Stimulated activated CD4-positive, alpha-beta T cell treated with anti-CD3 and anti-CD28 coated beads, TNF-alpha, amount 100 ng/mL, for 48 hours (primary cell): ENCODE data around the gene RNF220.
"Not testable (repeated sequence)": the region's sequence is repeated elsewhere in the genome, so short reads cannot be mapped to it uniquely, and the experiment has no call there.

Experiments
- DNase-seq, 3 donors: peaks; one replicate each; pipeline ENCODE4 v3.0.0-alpha.2; 2020; ENCODE audit warnings: low read depth in 3 of 3

Gene RNF220

DNA sequence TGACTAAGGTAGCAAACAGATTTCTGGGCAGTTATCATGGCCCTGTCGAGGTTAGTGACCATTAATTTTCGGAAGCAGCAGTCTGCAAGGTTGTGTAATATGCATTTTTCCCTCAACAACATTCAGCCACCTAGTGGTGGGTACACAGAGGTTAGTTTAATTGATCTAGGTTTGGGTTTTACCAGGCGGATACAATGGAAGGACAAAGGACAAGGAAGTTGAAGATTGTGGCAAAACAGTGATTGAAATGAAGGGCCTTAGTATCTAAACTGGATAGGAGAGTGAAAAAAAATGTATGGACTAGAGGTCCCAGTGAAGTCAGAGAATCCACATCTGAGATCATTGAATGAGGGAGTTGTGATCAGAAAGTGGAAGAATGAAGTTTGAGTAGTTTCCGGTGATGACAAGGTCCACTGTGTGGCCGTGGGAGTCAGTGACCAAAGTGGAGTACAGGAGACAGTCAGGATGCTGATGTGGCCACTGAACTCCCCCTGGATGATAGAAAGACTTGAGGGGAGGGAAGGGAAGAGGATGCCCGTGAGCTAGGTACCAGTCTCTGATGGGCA, 272.2 kb downstream of the RNF220 start:
- DNase-seq = no peak

DNA sequence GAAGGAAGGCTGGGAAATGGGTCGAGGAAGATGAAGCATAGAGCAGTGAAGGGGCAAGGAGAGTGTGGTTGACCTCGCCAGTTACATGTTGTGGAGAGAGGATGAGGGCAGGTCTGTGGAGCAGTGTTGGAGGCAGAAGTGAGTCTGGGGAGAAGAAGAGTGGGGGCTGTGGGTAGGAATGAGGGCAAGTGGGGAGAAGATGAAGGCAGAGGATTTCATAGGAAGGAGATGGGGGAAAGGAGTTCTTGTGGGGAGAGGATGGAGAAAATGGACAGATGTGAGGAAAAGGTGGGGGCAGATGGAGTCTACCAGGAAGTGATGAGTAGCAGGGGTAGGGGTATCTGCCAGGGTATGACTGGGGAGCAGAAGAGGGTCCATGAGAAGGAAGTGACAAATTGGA, 273.1 kb downstream of the RNF220 start:
- no peak for DNase-seq

GRCh38 chr1:44678626-44679025, 273.6 kb downstream of the RNF220 start:
- no peak for DNase-seq

GRCh38 chr1:44679468-44679867, 274.4 kb downstream of the RNF220 start:
- DNase-seq = no peak

- DNase-seq = no peak
Measured at GRCh38 chr1:44681905-44682882, 277.1 kb downstream of the RNF220 start.

- DNase-seq = no peak
Measured at GRCh38 chr1:44682883-44683265, 277.8 kb downstream of the RNF220 start.

DNA sequence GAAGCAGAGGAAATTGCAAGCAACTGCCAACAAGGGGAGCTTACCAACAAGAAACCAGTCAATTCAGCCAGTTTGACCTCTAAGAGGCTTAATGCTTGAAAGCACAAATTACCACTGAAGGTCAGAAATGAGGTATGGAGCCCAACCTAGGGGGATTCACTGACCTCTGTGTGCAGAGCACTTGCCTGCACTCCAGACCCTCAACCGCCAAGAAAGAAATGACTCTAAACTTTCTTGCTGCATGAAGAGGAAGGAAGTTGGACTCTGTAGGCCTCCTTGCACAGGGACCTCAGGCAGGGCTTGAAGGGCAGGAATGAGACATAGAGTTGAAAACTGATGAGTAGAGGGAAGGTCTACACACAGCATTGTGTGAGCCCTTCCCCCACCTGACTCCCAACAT, 279.5 kb downstream of the RNF220 start:
- DNase-seq = no peak

DNA sequence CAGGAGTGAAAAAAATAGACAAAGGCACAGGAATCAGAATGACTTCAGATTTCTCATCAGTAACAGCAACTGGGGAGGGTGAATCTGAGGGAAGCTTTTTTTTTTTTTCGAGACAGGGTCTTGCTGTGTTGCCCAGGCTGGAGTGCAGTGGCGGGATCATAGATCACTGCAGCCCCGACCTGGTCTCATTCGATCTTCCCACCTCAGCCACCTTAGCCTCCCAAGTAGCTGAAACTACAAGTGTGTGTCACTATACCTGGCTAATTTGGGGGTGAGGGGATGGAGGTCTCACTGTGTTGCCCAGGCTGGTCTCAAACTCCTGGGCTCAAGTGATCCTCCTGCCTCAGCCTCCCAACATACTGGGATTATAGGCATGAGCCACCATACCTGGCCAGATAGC, 280.2 kb downstream of the RNF220 start:
- DNase-seq = no peak

DNA sequence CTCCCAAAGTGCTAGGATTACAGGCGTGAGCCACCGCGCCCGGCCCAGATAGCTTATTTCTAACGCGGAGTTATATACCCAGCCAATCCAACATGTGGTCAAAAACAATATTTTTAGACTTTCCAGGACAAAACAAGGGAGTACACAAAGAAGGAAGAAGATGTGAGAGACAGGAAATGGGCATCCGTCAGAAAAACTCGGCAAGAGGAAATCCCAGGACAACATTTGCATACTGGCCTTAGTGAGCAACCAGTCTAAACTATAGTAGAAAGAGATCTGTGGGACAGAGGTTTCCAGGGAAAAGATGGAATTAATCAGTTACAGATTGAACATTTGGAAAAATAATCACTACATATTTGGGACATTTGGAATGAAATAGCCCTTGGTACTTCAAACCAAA, 280.8 kb downstream of the RNF220 start:
- DNase-seq = no peak

GRCh38 chr1:44688760-44689446, 283.8 kb downstream of the RNF220 start:
- no peak for DNase-seq

DNA sequence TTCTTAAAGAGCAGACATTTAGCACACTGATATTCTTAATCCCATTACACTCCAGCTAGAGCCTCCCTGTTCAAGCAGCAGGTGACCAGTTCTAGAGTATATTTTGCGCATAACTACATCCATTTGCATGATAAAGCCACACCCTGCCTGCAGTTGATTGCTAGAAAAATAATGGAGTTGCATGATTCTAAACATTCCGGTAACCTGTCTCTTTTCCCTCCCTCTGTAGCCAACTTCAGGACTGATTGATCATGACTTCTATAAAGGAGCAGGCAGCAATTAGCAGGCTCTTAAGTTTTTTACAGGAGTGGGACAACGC, 284.4 kb downstream of the RNF220 start:
- DNase-seq = no peak

GRCh38 chr1:44693159-44693558, 288.1 kb downstream of the RNF220 start:
- DNase-seq = no peak

- no peak for DNase-seq
Measured at GRCh38 chr1:44693900-44694299, 288.8 kb downstream of the RNF220 start.

DNA sequence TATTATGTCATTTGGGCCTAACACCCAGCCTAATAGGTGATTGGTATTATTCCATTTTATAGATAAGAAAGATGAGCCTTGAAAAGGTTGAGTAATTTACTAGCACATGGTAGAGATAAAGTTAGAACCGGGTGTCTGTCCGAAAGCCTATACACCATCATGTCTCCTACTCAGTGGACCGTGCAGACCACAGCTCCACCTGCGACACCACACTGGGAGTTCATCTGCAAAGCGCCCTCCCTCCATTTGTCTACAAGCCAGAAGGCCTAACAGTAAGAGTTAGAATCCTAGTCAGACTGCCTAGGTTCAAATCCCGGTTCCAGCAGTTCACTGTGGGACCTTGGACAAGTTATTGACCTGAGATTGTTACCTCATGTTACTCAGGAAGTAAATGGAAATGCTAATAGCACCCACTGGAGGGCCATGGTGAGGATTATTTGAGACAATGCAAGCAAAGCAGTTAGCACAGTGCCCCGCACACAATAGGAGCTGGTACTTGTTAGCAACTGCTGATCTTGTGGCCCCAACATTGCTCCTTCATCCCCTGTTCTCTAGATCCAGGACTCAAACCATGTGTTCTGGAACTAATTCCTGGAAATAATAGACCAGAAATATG, 289.9 kb downstream of the RNF220 start:
- no peak for DNase-seq

- no peak for DNase-seq
Measured at GRCh38 chr1:44695671-44696070, 290.6 kb downstream of the RNF220 start.

DNA sequence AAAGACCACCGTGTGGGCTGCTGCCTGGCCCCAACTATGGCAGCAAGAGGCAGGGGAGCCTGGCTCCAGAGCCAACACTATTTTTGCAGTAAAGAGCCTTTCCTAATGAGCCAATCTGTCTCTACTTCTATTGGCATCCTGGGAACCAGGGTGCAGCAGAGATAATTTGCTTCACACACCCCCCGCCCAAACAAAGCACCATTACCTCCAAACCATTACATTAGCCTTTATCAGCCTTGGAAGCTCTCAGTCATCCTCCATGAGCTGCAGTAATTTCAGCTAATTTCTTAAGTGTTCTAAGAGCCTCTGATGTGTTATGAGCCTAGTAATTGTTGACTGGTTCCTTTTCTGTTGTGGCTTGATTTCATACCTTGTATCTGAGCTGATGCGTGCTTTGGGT, 291.0 kb downstream of the RNF220 start:
- DNase-seq = no peak

DNA sequence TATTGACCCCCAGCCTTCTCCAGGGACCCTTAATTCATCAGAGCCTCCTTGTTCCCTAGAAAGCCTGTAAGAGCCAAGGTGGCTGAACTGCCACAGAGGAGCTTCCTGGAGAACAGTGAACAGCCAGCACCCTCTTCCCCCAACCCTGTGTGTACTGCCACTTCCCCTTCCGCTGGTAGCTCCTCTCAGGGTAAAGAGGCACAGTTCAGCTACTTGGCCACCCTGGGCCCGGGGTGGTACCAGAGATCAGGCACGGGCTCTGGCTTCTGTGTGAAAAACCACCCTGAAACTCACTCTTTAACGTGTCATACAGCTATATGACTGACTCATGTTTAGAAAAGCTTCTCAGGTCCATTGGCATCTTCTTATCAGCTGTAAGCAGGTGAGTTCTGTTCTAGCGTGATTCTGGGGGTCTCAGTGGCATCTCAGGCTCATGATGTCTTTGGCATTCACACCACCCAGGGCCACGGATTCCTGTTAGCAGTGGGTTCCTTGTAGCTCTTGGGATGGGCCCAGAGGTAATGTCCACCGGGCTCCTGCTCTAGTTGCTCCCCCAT, 291.8 kb downstream of the RNF220 start:
- peak in 1 of 3 donors; percentile 21 for DNase-seq

DNA sequence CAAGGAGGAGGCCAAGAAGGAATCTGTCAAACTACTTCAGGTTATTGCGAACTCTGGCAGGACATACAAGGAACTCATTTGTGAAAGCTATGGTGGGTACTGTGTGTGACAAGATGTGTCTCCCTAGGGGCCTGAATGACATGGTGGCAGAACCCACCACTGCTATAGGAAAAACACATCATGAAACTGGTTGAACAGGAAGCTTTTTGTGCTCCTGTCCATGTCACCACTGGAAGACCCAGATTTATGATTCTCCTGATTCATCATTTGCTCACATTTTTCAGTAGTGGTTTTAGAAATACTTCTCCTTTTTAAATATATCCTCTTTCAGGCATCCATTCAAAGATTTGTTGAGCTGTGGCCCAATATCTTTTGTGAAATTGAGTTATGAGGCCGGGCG, 293.1 kb downstream of the RNF220 start:
- DNase-seq = no peak

GRCh38 chr1:44699375-44699774, 294.3 kb downstream of the RNF220 start:
- not testable (repeated sequence) for DNase-seq

DNA sequence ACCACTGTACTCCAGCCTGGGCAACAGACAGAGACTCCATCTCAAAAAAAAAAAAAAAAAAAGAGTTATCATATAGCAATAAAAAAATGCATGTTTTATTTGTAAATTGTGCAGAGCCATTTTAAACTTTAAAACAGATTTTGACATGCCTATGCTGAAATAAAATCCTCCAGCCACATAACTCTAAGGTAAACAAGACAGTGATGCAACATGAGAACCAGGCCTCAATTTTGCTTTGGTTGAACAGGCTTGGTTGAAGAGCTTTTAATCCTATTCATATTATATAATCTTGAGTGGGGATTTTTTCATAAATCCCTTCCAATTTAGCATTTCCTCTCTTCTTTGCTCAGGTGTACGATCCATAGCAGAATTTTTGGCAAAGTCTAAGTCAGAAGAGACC, 295.5 kb downstream of the RNF220 start:
- DNase-seq = no peak

DNA sequence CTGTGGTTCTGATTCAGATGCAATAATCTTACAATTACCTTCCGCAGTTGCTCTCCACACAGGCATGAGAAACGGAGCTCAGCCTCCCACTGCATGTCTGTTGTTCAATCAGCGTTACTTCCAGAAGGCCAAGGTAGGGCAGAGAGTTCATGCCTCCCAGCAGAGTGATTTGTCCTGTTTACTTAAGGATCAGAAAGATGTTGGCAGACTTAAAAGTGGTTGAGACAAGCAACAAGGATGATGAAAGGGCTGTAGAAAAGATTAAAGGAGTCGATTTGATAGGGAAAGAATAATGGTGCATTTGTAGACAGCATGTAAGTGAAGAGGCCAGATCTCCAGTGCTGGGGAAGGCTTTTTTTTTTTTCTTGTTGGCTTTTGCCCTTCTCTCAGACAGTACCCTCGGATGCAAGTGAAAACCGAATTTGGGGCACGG, 296.1 kb downstream of the RNF220 start:
- no peak for DNase-seq
